GM12878 (cell line): ENCODE results near the gene ZNF304. TPM values are rescaled to one million over a fixed set of nuclear protein-coding genes. Genes with fewer than 3 reads are reported as not detected.

Experiments used
- ASH2L ChIP-seq: fragments of 300-600, 200-600 bp; sonication (generic); IDR thresholded peaks from 2 replicates; pipeline ENCODE4 v1.6.1; 2017; ENCODE audit warnings: low read depth, mild to moderate bottlenecking, borderline replicate concordance
- BACH1 ChIP-seq: fragments of 450-650 bp; IDR thresholded peaks from 2 replicates; pipeline ENCODE4 v1.6.1; 2017; ENCODE audit warnings: mild to moderate bottlenecking, borderline replicate concordance
- BRCA1 ChIP-seq: IDR thresholded peaks from 2 replicates; pipeline ENCODE4 v1.6.1; 2011; ENCODE audit warnings: low read depth, low read length, improper control_type of control experiment
- CBX3 ChIP-seq: fragments of 200-600 bp; sonication (generic); IDR thresholded peaks from 2 replicates; pipeline ENCODE4 v1.6.1; 2016; ENCODE audit warnings: low read depth, borderline replicate concordance
- CEBPB ChIP-seq, 2 experiments: fragments of 150-350 bp in 1 of 2; IDR thresholded peaks; 2 replicates each; pipeline ENCODE4 v1.6.1; 2012 to 2014; ENCODE audit warnings: low read depth in 2 of 2, low read length in 2 of 2, borderline replicate concordance in 1 of 2, inconsistent platforms in 1 of 2
- CREM ChIP-seq: IDR thresholded peaks from 2 replicates; pipeline ENCODE4 v1.6.1; 2014; ENCODE audit warnings: antibody characterized with exemption, low read depth
- HDAC2 ChIP-seq: fragments of 200-600 bp; sonication (generic); IDR thresholded peaks from 2 replicates; pipeline ENCODE4 v1.6.1; 2017
- IRF4 ChIP-seq: IDR thresholded peaks from 2 replicates; pipeline ENCODE4 v1.6.1; 2011; ENCODE audit warnings: low read depth, low read length
- KAT2A ChIP-seq: conservative IDR thresholded peaks from 2 replicates; pipeline ENCODE4 v1.6.1; 2011; ENCODE audit warnings: low read depth, low read length; ENCODE audit not compliant: control insufficient read depth
- KDM1A ChIP-seq: fragments of 200-600 bp; sonication (generic); IDR thresholded peaks from 2 replicates; pipeline ENCODE4 v1.6.1; 2016; ENCODE audit warnings: borderline replicate concordance
- KLF5 ChIP-seq: fragments of 450-650 bp; IDR thresholded peaks from 2 replicates; pipeline ENCODE4 v1.6.1; 2014; ENCODE audit warnings: mild to moderate bottlenecking; ENCODE audit not compliant: partially characterized antibody
- MAX ChIP-seq: IDR thresholded peaks from 2 replicates; pipeline ENCODE4 v1.6.1; 2012; ENCODE audit warnings: low read depth, low read length, improper control_type of control experiment
- MYB ChIP-seq: fragments of 150-350 bp; IDR thresholded peaks from 2 replicates; pipeline ENCODE4 v1.6.1; 2014; ENCODE audit warnings: mild to moderate bottlenecking, low read depth, low read length, borderline replicate concordance
- NRF1 ChIP-seq: conservative IDR thresholded peaks from 2 replicates; pipeline ENCODE4 v1.6.1; 2011; ENCODE audit warnings: mild to moderate bottlenecking, low read depth, low read length, improper control_type of control experiment
- PBX3 ChIP-seq: IDR thresholded peaks from 2 replicates; pipeline ENCODE4 v1.6.1; 2011; ENCODE audit warnings: mild to moderate bottlenecking, low read depth, low read length, moderate library complexity; ENCODE audit not compliant: insufficient replicate concordance
- POLR2A ChIP-seq: IDR thresholded peaks from 2 replicates; pipeline ENCODE4 v1.6.1; 2011; ENCODE audit warnings: low read depth, mild to moderate bottlenecking, low read length
- SIX5 ChIP-seq: IDR thresholded peaks from 2 replicates; pipeline ENCODE4 v1.6.1; 2011; ENCODE audit warnings: mild to moderate bottlenecking, low read depth, low read length, moderate library complexity; ENCODE audit not compliant: severe bottlenecking
- SMAD5 ChIP-seq: IDR thresholded peaks from 2 replicates; pipeline ENCODE4 v1.6.1; 2016; ENCODE audit warnings: antibody characterized with exemption, low read depth
- SMC3 ChIP-seq: IDR thresholded peaks from 2 replicates; pipeline ENCODE4 v1.6.1; 2011; ENCODE audit warnings: low read length, improper control_type of control experiment, borderline replicate concordance
- STAT3 ChIP-seq: IDR thresholded peaks from 2 replicates; pipeline ENCODE4 v1.6.1; 2011; ENCODE audit warnings: low read depth, low read length, improper control_type of control experiment
- TCF12 ChIP-seq: IDR thresholded peaks from 2 replicates; pipeline ENCODE4 v1.6.1; 2011; ENCODE audit warnings: low read depth, mild to moderate bottlenecking, low read length
- YBX1 ChIP-seq: fragments of 450-650 bp; IDR thresholded peaks from 2 replicates; pipeline ENCODE4 v1.6.1; 2016; ENCODE audit warnings: antibody characterized with exemption
- ZBED1 ChIP-seq: IDR thresholded peaks from 2 replicates; pipeline ENCODE4 v1.6.1; 2016; ENCODE audit warnings: borderline replicate concordance
- ZBTB40 ChIP-seq: fragments of 450-650 bp; IDR thresholded peaks from 2 replicates; pipeline ENCODE4 v1.6.1; 2016; ENCODE audit warnings: mild to moderate bottlenecking, moderate library complexity, borderline replicate concordance
- ZNF207 ChIP-seq: fragments of 450-650 bp; IDR thresholded peaks from 2 replicates; pipeline ENCODE4 v1.6.1; 2014; ENCODE audit warnings: antibody characterized with exemption, mild to moderate bottlenecking, borderline replicate concordance
- ZNF217 ChIP-seq: fragments of 450-650 bp; IDR thresholded peaks from 2 replicates; pipeline ENCODE4 v1.6.1; 2017; ENCODE audit warnings: antibody characterized with exemption, mild to moderate bottlenecking
- ZNF274 ChIP-seq: IDR thresholded peaks from one replicate; pipeline ENCODE4 v1.8.0; 2011; ENCODE audit not compliant: insufficient read length, insufficient read depth
- ZNF622 ChIP-seq: fragments of 450-650 bp; IDR thresholded peaks from 2 replicates; pipeline ENCODE4 v1.6.1; 2017; ENCODE audit warnings: mild to moderate bottlenecking, inconsistent platforms
- polyA plus RNA-seq, 11 experiments: library from polyadenylated mRNA; depleted of rRNA in 4 of 11; unstranded in 6 of 11; stranded (reverse) in 5 of 11; fragments of >200 nt; fragmentation: Nextera tagmentation in 4 of 11; fragmentation: Illumina TruSeq in 1 of 11; extraction: Ambion mirVana in 4 of 11; extraction: Trizol in 1 of 11; gene quantifications; 1 replicate in 1 of 11; 2 replicates in 10 of 11; pipeline versions ENCODE4 v1.2.1 to v1.2.3, GENCODE V29; 2011 to 2016; ENCODE audit warnings: inconsistent platforms in 2 of 11, missing spikeins in 2 of 11, low read depth in 1 of 11
- total RNA-seq, 4 experiments: library from RNA; depleted of rRNA in 3 of 4; stranded (reverse); fragments of >200 nt in 3 of 4; fragmentation: Illumina TruSeq in 1 of 4; extraction: Trizol in 1 of 4; gene quantifications; 2 replicates each; pipeline versions ENCODE4 v1.2.1 to v1.2.3, GENCODE V29; 2013 to 2021

ZNF304 gene
- total and polyA plus RNA-seq, 10 of the 15 experiments (the other 5 are each of a cell fraction or from before 2014, with no cell fraction given) = 1.1 to 11.6 (median 6.9) TPM

GRCh38 chr19:57350877-57351805 lies at the start of gene ZNF304 (continued):
- TF ChIP-seq BACH1 (no peak), MYB (no peak), ZNF622 (no peak), STAT3 (no peak), HDAC2 (no peak), CBX3 (no peak), ZNF274 (no peak), KLF5 (peak; percentile 28), MAX (no peak), TCF12 (no peak), ZNF207 (no peak), SIX5 (peak; percentile 80), IRF4 (no peak), CREM (peak; percentile 99), ZNF217 (no peak), KAT2A (no peak), KDM1A (no peak), ASH2L (no peak), BRCA1 (no peak), SMAD5 (peak; percentile 25; the same call in 1 of the 2 replicates), YBX1 (no peak), PBX3 (no peak), SMC3 (peak; percentile 19; the same call in 1 of the 2 replicates), ZBED1 (no peak), NRF1 (no peak), CEBPB (IDR thresholded peaks at IDR 0.05; ENCODE audit: borderline replicate concordance in 1 of 2, low read depth in 2 of 2, low read length in 2 of 2) (no peak), POLR2A (peak; percentile 62), ZBTB40 (peak; percentile 75)
